GM12878 (cell line): Measurements from ENCODE around the gene SMG6. TPM values are rescaled to one million over a fixed set of nuclear protein-coding genes. Genes with fewer than 3 reads are reported as not detected.

ENCODE experiments used
- ATAC-seq: fragments of 200-7000 bp; cut with Tn5 transposase; 3 replicates; pipeline ENCODE4 v1.9.1; 2020; ENCODE audit warnings: mild to moderate bottlenecking, moderate library complexity
- BruUV-seq: library from RNA; stranded (reverse); fragments of 400-500 nt; replicated peaks from 2 replicates; lab custom pipeline; 2021; lab: Mats Ljungman, UMichigan
- CTCF ChIA-PET: fragments of 300-600 bp; sonication (Branson Sonifier 250); formaldehyde crosslinking; extraction: SDS; loops from one replicate; lab custom pipeline; 2021; ENCODE audit warnings: inconsistent platforms; lab: Yijun Ruan, JAX
- POLR2A ChIA-PET: fragments of 350-600 bp; formaldehyde crosslinking; extraction: SDS; loops from one replicate; lab custom pipeline; 2021; ENCODE audit warnings: inconsistent platforms; lab: Charles Lee
- RAD21 ChIA-PET: fragments of 300-600 bp; sonication (Branson Sonifier 250); formaldehyde crosslinking; loops from one replicate; lab custom pipeline; 2023; ENCODE audit warnings: antibody characterized with exemption; ENCODE audit not compliant: unreplicated experiment; lab: Charles Lee
- SMC1A ChIA-PET: fragments of 300-600 bp; sonication (Branson Sonifier 250); formaldehyde crosslinking; loops from one replicate; lab custom pipeline; 2023; ENCODE audit not compliant: unreplicated experiment, uncharacterized antibody; lab: Charles Lee
- DNase-seq: peaks from one replicate; pipeline ENCODE4 v3.0.0-alpha.2; 2011; ENCODE audit warnings: low read depth, low spot score
- FAIRE-seq: peaks from 3 replicates; lab custom pipeline; 2011; peaks lifted over from hg19 to GRCh38; lab: Jason Lieb, UNC
- H2AFZ ChIP-seq: 2 replicates; pipeline ENCODE4 v1.6.0; 2011; ENCODE audit warnings: low read depth, low read length, control low read depth; ENCODE audit not compliant: control insufficient read depth
- H3K27ac ChIP-seq: 2 replicates; pipeline ENCODE4 v1.5.1; 2011; ENCODE audit warnings: control low read depth; ENCODE audit not compliant: control insufficient read depth, insufficient read depth
- H3K27me3 ChIP-seq, 2 experiments: replicated peaks in 1 of 2; 2 replicates each; pipeline versions ENCODE4 v1.6.0 to v1.6.1; 2011; ENCODE audit warnings: low read length in 1 of 2; ENCODE audit not compliant: control insufficient read depth in 2 of 2, insufficient read depth in 2 of 2
- H3K36me3 ChIP-seq, 2 experiments: 2 replicates each; pipeline ENCODE4 v1.5.1; 2011; ENCODE audit warnings: low read length in 1 of 2; ENCODE audit not compliant: control insufficient read depth in 2 of 2, insufficient read depth in 2 of 2
- H3K4me1 ChIP-seq: 2 replicates; pipeline ENCODE4 v1.6.1; 2011; ENCODE audit warnings: mild to moderate bottlenecking, low read length, moderate library complexity, mixed read lengths; ENCODE audit not compliant: control insufficient read depth, insufficient read depth
- H3K4me2 ChIP-seq: 2 replicates; pipeline ENCODE4 v1.6.0; 2011; ENCODE audit warnings: control low read depth; ENCODE audit not compliant: control insufficient read depth, insufficient read depth
- H3K4me3 ChIP-seq: fragments of 200-600 bp; sonication (generic); 2 replicates; pipeline ENCODE4 v1.5.1; 2016
- H3K79me2 ChIP-seq: 2 replicates; pipeline ENCODE4 v1.6.0; 2011; ENCODE audit warnings: low read length; ENCODE audit not compliant: control insufficient read depth, insufficient read depth
- H3K9ac ChIP-seq: 2 replicates; pipeline ENCODE4 v1.8.0; 2011; ENCODE audit warnings: low read length, control low read depth, mixed read lengths; ENCODE audit not compliant: control insufficient read depth, insufficient read depth
- H3K9me3 ChIP-seq: replicated peaks from 3 replicates; pipeline ENCODE4 v1.5.1; 2011; ENCODE audit warnings: mild to moderate bottlenecking, low read length; ENCODE audit not compliant: control insufficient read depth, insufficient read depth
- H4K20me1 ChIP-seq: 2 replicates; pipeline ENCODE4 v1.6.0; 2011; ENCODE audit not compliant: control insufficient read depth, insufficient read depth
- ASH2L ChIP-seq: fragments of 300-600, 200-600 bp; sonication (generic); IDR thresholded peaks from 2 replicates; pipeline ENCODE4 v1.6.1; 2017; ENCODE audit warnings: low read depth, mild to moderate bottlenecking, borderline replicate concordance
- CREM ChIP-seq: IDR thresholded peaks from 2 replicates; pipeline ENCODE4 v1.6.1; 2014; ENCODE audit warnings: antibody characterized with exemption, low read depth
- EED ChIP-seq: sonication (generic); IDR thresholded peaks from 2 replicates; pipeline ENCODE4 v1.6.1; 2016; ENCODE audit warnings: antibody characterized with exemption, low read depth
- IKZF1 ChIP-seq: fragments of 450-650 bp; conservative IDR thresholded peaks from 2 replicates; pipeline ENCODE4 v1.6.1; 2017; ENCODE audit warnings: antibody characterized with exemption, mild to moderate bottlenecking
- MEF2A ChIP-seq: IDR thresholded peaks from 2 replicates; pipeline ENCODE4 v1.6.1; 2011; ENCODE audit warnings: low read depth, mild to moderate bottlenecking, low read length, moderate library complexity; ENCODE audit not compliant: insufficient read depth
- MEF2B ChIP-seq: fragments of 450-650 bp; IDR thresholded peaks from 2 replicates; pipeline ENCODE4 v1.6.1; 2018; ENCODE audit warnings: mild to moderate bottlenecking, moderate library complexity; ENCODE audit not compliant: partially characterized antibody, poor library complexity, severe bottlenecking
- MTA2 ChIP-seq: fragments of 450-650 bp; IDR thresholded peaks from 2 replicates; pipeline ENCODE4 v1.6.1; 2016; ENCODE audit warnings: low read depth, mild to moderate bottlenecking, moderate library complexity
- NR2F1 ChIP-seq: fragments of 450-650 bp; conservative IDR thresholded peaks from 2 replicates; pipeline ENCODE4 v1.6.1; 2017; ENCODE audit warnings: mild to moderate bottlenecking
- RUNX3 ChIP-seq: IDR thresholded peaks from 2 replicates; pipeline ENCODE4 v1.6.1; 2012; ENCODE audit warnings: low read length, inconsistent platforms
- SKIL ChIP-seq: fragments of 450-650 bp; IDR thresholded peaks from 2 replicates; pipeline ENCODE4 v1.6.1; 2017; ENCODE audit warnings: mild to moderate bottlenecking, low read depth, inconsistent platforms; ENCODE audit not compliant: poor library complexity, severe bottlenecking
- ZBED1 ChIP-seq: IDR thresholded peaks from 2 replicates; pipeline ENCODE4 v1.6.1; 2016; ENCODE audit warnings: borderline replicate concordance
- ZNF24 ChIP-seq: fragments of 450-650 bp; IDR thresholded peaks from 2 replicates; pipeline ENCODE4 v1.6.1; 2017; ENCODE audit warnings: antibody characterized with exemption, mild to moderate bottlenecking
- WGBS: methylation state at CpG from one replicate; pipeline ENCODE4 v1.1.6; 2016; ENCODE audit warnings: low lambda C conversion rate; ENCODE audit not compliant: insufficient replicate concordance, insufficient coverage; ENCODE audit errors: missing lambda C conversion rate; 5-methylcytosine and 5-hydroxymethylcytosine counted together
- in situ Hi-C: fragments of 300-500 bp; cut with MboI; formaldehyde crosslinking; loops from 9 replicates; pipeline ENCODE4 v1.14.3; 2018; ENCODE audit warnings: mixed read lengths
- intact Hi-C: fragments of 100-400 bp; cut with micrococcal nuclease; formaldehyde crosslinking; loops from one replicate; pipeline ENCODE4 v1.14.2; 2022; ENCODE audit not compliant: unreplicated experiment
- polyA plus RNA-seq, 11 experiments: library from polyadenylated mRNA; depleted of rRNA in 4 of 11; unstranded in 6 of 11; stranded (reverse) in 5 of 11; fragments of >200 nt; fragmentation: Nextera tagmentation in 4 of 11; fragmentation: Illumina TruSeq in 1 of 11; extraction: Ambion mirVana in 4 of 11; extraction: Trizol in 1 of 11; gene quantifications; 1 replicate in 1 of 11; 2 replicates in 10 of 11; pipeline versions ENCODE4 v1.2.1 to v1.2.3, GENCODE V29; 2011 to 2016; ENCODE audit warnings: inconsistent platforms in 2 of 11, missing spikeins in 2 of 11, low read depth in 1 of 11
- total RNA-seq, 4 experiments: library from RNA; depleted of rRNA in 3 of 4; stranded (reverse); fragments of >200 nt in 3 of 4; fragmentation: Illumina TruSeq in 1 of 4; extraction: Trizol in 1 of 4; gene quantifications; 2 replicates each; pipeline versions ENCODE4 v1.2.1 to v1.2.3, GENCODE V29; 2013 to 2021

Gene SMG6
- total and polyA plus RNA-seq, 10 of the 15 experiments (the other 5 are each of a cell fraction or from before 2014, with no cell fraction given): 0.58 to 28.7 (median 15.7) TPM

DNA sequence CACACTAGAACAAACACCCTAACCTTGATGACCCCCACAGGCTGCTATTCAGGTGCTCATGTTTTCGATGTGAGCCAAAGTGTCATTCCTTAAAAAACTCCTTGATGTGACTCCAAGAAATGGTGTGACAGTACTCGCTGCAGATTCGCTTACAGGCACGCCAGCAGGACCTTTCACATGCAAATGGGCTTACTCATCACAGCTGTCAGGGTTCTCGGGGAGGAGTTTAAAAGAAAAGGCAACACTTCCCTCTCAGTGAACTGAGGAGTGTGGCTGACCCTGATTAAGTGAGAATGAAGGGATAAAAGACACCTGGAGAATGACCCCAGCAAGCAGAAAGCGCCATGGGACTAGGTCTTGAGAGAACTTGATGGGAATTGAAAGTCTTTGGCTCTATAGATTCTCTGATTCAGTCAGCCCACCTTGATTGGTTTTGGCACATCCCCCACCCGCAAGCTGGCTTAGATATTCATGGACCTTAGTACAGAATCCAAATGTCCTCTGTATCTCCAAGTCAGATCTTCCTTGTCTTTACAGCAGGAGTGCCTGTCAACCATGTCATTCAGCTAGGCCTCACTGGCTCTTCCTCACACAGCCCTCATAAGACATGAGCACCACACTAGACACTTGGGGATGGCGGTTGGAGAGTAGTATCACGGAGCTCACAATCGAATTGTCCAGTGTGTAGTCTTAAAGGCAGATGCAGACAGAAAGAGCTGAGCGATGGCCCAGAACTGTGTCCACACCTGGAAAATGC, 166.1 kb downstream of the SMG6 start (continued):
- TF ChIP-seq SKIL (no peak), ASH2L (no peak)
- TF ChIP-seq, all 136 proteins: peak for 20

- Histone ChIP-seq H3K4me1 (peaks cover 41% of the 10 kb centered on the region), H3K4me2 (peak overlapping the region; percentile 75)
- DNase-seq (no peak), FAIRE-seq (no peak)
- BruUV-seq: no TSS peak
- 54% methylated on average over 6 of the region's 6 CpGs for WGBS
- POLR2A ChIA-PET: interaction anchor here (0.6 to 5.6 kb wide), 9 partner anchors 13 to 124 kb away, joined by 3 to 67 read pairs (median 5); no protein-coding TSS in a partner anchor
- TF ChIP-seq ZNF24 (peak; percentile 71; the same call in 1 of the 2 replicates), IKZF1 (peak; percentile 47; the same call in 1 of the 2 replicates), MEF2B (peak; percentile 3), EED (0 out of 2 replicates have a peak, but pooled peaks have one; percentile 28), CREM (0 out of 2 replicates have a peak, but pooled peaks have one; percentile 12), RUNX3 (peak; percentile 55; the same call in 1 of the 2 replicates), MTA2 (peak; percentile 41), ZBED1 (no peak), NR2F1 (peak; percentile 52; the same call in 1 of the 2 replicates), MEF2A (no peak)
- TF ChIP-seq, all 136 proteins: peak for 8
- H2AFZ ChIP-seq: no peak overlapping the region
- no peaks in the 10 kb centered on the region for H3K27me3 ChIP-seq
- ChIA-PET SMC1A (interaction anchor here (0.8 to 8.3 kb wide), 18 partner anchors 11 to 147 kb away, joined by 3 to 78 read pairs (median 4); no protein-coding TSS in a partner anchor), RAD21 (interaction anchor here (0.6 to 5.9 kb wide), 7 partner anchors 13 to 104 kb away, joined by 3 to 71 read pairs (median 18); partner anchors contain the start of gene HIC1), CTCF (interaction anchor here (0.7 to 7.4 kb wide), 7 partner anchors 12 to 109 kb away, joined by 3 to 65 read pairs (median 6); no protein-coding TSS in a partner anchor)
- no peaks in the 10 kb centered on the region for H3K9me3 ChIP-seq
- H3K9ac ChIP-seq: no peak overlapping the region
- H3K79me2 ChIP-seq: peaks cover 2% of the 10 kb centered on the region
- intact Hi-C loops (no loop called here), in situ Hi-C loops (no loop called here)
- no peak for ATAC-seq
- H3K4me3 ChIP-seq: no peak overlapping the region
- peaks cover 0 to 2% of the 10 kb centered on the region in 2 experiments; a peak in 2 of 4 replicates for H3K36me3 ChIP-seq
- H3K27ac ChIP-seq: peak overlapping the region; percentile 87
- no peaks in the 10 kb centered on the region for H4K20me1 ChIP-seq
Observed at GRCh38 chr17:2136241-2136640, 167.3 kb downstream of the SMG6 start.
